Progenitor cell of endocrine pancreas (in vitro differentiated cells): ENCODE measurements around the gene RRP7A. TPM values are rescaled to one million over a fixed set of nuclear protein-coding genes. Genes with fewer than 3 reads are reported as not detected.
"Not testable (repeated sequence)": the region's sequence is repeated elsewhere in the genome, so short reads cannot be mapped to it uniquely, and the experiment has no call there.

ENCODE experiments used
- DNase-seq: peaks from one replicate; pipeline ENCODE4 v3.0.0; 2021; ENCODE audit warnings: low spot score; ENCODE audit not compliant: unreplicated experiment
- H3K27ac Mint-ChIP-seq: 2 replicates; pipeline ENCODE4 v1.8.0; 2021; ENCODE audit warnings: mild to moderate bottlenecking, moderate library complexity, mixed read lengths
- H3K27me3 Mint-ChIP-seq: 2 replicates; pipeline ENCODE4 v1.8.0; 2021; ENCODE audit warnings: mixed read lengths
- H3K36me3 Mint-ChIP-seq: 2 replicates; pipeline ENCODE4 v1.8.0; 2022; ENCODE audit warnings: mixed read lengths; ENCODE audit not compliant: insufficient read depth
- H3K4me1 Mint-ChIP-seq: 2 replicates; pipeline ENCODE4 v1.8.0; 2021; ENCODE audit warnings: low read depth, mixed read lengths
- H3K4me3 Mint-ChIP-seq: 2 replicates; pipeline ENCODE4 v1.8.0; 2021; ENCODE audit warnings: low read depth, mild to moderate bottlenecking, moderate library complexity, mixed read lengths
- H3K9me3 Mint-ChIP-seq: 2 replicates; pipeline ENCODE4 v1.8.0; 2021; ENCODE audit warnings: low read depth, mixed read lengths
- total RNA-seq: library from RNA; stranded (reverse); gene quantifications from 2 replicates; pipeline ENCODE4 v1.2.1, GENCODE V29; 2021
- TF ChIP-seq, protein P1 (sequence below): fragments of 200-600 bp; sonication (generic); IDR thresholded peaks from one replicate; pipeline ENCODE4 v1.5.0; 2021; ENCODE audit warnings: antibody characterized with exemption, mild to moderate bottlenecking; ENCODE audit not compliant: unreplicated experiment

The RRP7A gene
- total RNA-seq, 1 donor from 2014 or later: 59.1 TPM

DNA sequence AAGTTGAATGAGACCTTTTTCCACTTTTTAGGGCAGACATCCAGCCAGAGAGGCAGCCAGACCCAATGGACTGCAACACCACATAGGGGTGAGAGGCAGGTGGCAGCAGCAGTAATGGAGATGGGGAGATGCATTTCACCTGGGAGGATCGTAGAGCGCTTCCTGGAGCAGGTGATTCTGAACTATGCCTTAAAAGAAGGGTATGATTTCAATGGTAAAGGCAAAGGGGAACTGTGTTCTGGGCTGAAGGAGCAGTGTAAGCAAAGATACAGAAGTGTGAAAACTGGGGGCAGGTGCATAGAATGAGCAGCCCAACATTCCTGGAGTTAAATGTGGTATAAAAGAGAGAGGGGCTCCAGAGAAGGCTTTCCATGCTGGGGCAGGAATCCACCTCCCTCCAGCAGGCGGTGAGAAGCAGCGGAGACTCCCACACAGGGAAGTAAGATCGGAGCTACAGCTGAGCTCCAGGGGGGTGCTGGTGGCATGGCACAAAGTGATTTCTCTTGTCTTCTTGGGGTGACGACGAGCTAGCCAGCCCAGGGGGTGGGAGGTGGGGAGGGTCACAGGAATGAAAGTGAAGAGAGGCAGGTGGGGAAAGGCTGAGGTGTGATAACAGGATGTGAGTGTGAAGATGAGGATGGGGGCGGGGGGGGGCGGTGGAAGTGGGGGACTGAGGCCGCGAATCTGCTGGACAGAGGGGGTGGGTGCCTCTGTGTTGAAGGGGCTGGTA, 29.9 kb upstream of the RRP7A start:
- TF ChIP-seq, protein P1, sequence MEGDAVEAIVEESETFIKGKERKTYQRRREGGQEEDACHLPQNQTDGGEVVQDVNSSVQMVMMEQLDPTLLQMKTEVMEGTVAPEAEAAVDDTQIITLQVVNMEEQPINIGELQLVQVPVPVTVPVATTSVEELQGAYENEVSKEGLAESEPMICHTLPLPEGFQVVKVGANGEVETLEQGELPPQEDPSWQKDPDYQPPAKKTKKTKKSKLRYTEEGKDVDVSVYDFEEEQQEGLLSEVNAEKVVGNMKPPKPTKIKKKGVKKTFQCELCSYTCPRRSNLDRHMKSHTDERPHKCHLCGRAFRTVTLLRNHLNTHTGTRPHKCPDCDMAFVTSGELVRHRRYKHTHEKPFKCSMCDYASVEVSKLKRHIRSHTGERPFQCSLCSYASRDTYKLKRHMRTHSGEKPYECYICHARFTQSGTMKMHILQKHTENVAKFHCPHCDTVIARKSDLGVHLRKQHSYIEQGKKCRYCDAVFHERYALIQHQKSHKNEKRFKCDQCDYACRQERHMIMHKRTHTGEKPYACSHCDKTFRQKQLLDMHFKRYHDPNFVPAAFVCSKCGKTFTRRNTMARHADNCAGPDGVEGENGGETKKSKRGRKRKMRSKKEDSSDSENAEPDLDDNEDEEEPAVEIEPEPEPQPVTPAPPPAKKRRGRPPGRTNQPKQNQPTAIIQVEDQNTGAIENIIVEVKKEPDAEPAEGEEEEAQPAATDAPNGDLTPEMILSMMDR: no peak
- Mint-ChIP-seq H3K9me3 (peaks cover 10% of the 10 kb centered on the region), H3K36me3 (no peaks in the 10 kb centered on the region), H3K27me3 (peaks cover 47% of the 10 kb centered on the region), H3K4me1 (peaks cover 8% of the 10 kb centered on the region), H3K27ac (no peak overlapping the region), H3K4me3 (no peak overlapping the region)
- no peak for DNase-seq

DNA sequence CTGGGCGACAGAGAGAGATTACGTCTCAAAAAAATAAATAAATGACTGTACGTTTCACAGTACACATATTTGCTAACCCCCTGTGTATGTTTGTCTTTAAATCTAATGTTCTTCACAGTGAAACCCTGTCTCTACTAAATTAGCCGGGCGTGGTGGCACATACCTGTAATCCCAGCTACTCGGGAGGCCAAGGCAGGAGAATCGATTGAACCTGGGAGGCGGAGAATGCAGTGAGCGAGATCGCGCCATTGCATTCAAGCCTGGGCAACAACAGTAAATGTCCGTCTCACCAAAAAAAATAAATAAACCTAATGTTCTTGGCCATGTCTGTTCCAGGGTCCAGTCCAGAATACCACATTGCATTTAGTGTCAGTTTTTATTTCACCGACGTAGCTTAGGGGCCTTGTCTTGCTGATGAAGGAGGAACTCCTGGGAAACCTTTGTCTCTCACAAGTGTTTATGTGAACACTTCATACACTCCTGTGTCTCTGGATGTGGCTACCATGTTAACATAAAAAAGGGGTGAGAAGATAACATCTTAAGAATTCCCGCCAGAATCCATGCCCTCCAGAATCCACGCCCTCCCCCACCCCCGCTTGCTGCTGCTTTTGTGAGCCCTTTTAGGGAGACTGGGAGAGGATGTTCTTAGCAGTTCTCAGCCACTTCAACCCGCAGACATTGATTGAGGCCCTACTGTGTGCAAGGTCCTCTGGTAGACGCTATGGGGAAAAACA, 29.2 kb upstream of the RRP7A start:
- no peak overlapping the region for H3K27ac Mint-ChIP-seq

DNA sequence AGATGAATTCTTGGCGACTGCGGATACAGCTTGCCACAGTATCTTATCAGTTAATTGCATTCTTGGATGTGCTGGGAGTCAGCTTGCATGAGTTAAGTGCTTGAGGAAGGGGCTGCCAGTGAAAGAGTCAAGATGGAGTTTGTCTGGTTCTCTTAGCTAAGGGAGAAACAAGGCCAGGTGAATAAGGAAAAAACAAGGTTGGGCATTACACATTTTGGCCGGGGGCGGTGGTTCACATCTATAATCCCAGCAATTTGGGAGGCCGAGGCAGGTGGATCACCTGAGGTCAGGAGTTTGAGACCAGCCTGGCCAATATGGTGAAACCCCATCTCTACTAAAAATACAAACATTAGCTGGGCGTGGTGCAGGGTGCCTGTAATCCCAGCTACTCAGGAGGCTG, 28.5 kb upstream of the RRP7A start:
- Mint-ChIP-seq H3K27me3 (peaks cover 41% of the 10 kb centered on the region), H3K9me3 (peaks cover 10% of the 10 kb centered on the region)
- H3K27ac Mint-ChIP-seq, H3K4me1 Mint-ChIP-seq, H3K36me3 Mint-ChIP-seq, DNase-seq, H3K4me3 Mint-ChIP-seq: not testable (repeated sequence)

More for the DNA sequence above, 29.2 kb upstream of the RRP7A start:
- no peak overlapping the region for H3K4me3 Mint-ChIP-seq
- peaks cover 42% of the 10 kb centered on the region for H3K27me3 Mint-ChIP-seq
- TF ChIP-seq, protein P1: no peak
- peaks cover 8% of the 10 kb centered on the region for H3K4me1 Mint-ChIP-seq
- peaks cover 10% of the 10 kb centered on the region for H3K9me3 Mint-ChIP-seq
- H3K36me3 Mint-ChIP-seq: no peaks in the 10 kb centered on the region
- DNase-seq: no peak

DNA sequence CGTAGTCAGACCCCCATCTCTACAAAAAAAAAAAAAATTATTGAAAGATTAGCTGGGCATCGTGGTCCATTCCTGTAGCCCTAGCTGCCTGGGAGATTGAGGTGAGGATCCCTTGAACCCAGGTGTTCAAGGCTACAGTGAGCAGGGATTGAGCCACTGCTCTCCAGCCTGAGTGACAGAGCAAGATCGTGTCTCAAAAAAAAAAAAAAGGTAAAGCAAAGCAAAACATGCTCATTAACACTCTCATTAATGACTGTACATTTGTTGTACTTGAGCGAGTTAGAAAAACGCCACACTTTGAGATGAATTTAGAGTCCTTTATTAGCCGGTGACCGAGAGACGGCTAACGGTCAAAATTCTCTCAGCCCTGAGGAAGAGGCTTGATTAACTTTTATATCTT, 28.0 kb upstream of the RRP7A start:
- Mint-ChIP-seq H3K4me3 (no peak overlapping the region), H3K4me1 (peaks cover 8% of the 10 kb centered on the region), H3K27ac (no peak overlapping the region), H3K27me3 (peaks cover 38% of the 10 kb centered on the region), H3K36me3 (no peaks in the 10 kb centered on the region), H3K9me3 (peaks cover 10% of the 10 kb centered on the region)
- TF ChIP-seq, protein P1: no peak
- DNase-seq: no peak

DNA sequence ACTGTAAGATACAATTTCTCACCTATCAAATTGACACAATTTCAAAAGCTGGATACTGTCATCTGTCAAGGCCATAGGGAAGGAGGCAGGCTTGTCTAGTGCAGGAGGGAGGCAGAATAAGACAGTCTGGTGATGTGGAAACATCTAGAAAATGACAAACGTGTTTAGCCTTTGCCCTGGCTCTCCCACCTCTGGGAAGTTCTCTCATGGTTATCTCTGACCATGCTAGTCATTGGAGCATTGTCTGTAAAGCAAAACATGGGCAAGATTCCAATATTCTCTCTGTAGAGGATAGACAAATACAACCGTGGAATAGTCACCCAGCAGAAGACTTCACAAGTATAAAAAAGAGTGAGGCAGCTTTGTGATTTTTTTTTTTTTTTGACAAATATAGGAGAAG, 25.1 kb upstream of the RRP7A start:
- Mint-ChIP-seq H3K36me3 (no peaks in the 10 kb centered on the region), H3K9me3 (no peaks in the 10 kb centered on the region), H3K4me3 (no peak overlapping the region), H3K27ac (no peak overlapping the region), H3K27me3 (peaks cover 23% of the 10 kb centered on the region), H3K4me1 (peaks cover 8% of the 10 kb centered on the region)
- no peak for DNase-seq
- TF ChIP-seq, protein P1: no peak

DNA sequence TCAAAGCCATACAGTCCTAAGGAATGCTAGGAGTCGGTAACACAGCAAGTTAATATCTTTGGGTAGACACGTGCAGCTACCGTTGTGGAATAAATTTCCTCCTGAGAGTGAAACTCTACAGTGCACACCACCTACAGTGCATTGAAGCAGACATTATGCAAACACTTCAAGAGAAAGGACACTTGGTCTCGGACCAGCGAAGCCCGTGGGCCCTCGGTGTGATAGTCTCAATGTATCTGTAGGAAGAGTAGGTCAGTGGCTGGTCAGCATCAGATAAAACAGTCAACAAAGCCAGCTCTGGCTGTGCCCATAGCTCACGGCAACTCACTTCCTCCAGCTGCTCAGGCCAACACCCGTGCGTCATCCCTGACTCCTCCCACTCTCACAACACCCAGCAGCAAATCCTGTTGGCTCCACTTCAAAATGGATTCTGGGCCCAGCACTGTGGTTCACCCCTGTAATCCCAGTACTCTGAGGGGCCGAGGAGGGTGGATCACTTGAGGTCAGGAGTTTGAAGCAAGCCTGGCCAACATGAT, 19.7 kb upstream of the RRP7A start:
- DNase-seq, H3K9me3 Mint-ChIP-seq, H3K4me1 Mint-ChIP-seq, H3K27me3 Mint-ChIP-seq, H3K27ac Mint-ChIP-seq, H3K4me3 Mint-ChIP-seq, H3K36me3 Mint-ChIP-seq: not testable (repeated sequence)

DNA sequence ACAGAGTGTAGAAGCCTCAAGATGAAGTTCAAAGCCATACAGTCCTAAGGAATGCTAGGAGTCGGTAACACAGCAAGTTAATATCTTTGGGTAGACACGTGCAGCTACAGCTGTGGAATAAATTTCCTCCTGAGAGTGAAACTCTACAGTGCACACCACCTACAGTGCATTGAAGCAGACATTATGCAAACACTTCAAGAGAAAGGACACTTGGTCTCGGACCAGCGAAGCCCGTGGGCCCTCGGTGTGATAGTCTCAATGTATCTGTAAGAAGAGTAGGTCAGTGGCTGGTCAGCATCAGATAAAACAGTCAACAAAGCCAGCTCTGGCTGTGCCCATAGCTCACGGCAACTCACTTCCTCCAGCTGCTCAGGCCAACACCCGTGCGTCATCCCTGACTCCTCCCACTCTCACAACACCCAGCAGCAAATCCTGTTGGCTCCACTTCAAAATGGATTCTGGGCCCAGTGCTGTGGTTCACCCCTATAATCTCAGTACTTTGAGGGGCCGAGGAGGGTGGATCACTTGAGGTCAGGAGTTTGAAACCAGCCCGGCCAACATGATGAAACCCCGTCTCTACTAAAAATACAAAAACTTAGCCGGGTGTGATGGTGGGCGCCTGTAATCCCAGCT, 17.7 kb upstream of the RRP7A start:
- H3K4me3 Mint-ChIP-seq, H3K36me3 Mint-ChIP-seq, H3K27me3 Mint-ChIP-seq, H3K4me1 Mint-ChIP-seq, H3K27ac Mint-ChIP-seq, H3K9me3 Mint-ChIP-seq, DNase-seq: not testable (repeated sequence)

DNA sequence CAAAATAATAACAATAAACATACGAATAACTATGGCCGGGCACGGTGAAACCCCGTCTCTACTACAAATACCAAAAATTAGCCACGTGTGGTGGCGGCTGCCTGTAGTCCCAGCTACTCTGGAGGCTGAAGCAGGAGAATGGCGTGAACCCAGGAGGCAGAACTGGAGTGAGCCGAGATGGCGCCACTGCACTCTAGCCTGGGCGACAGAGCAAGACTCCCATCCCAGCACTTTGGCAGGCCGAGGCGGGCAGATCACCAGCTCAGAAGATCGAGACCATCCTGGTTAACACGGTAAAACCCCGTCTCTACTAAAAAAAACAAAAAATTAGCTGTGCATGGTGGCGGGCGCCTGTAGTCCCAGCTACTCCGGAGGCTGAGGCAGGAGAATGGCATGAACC, 17.0 kb upstream of the RRP7A start:
- H3K36me3 Mint-ChIP-seq, H3K27me3 Mint-ChIP-seq, H3K9me3 Mint-ChIP-seq, H3K4me3 Mint-ChIP-seq, H3K4me1 Mint-ChIP-seq, DNase-seq, H3K27ac Mint-ChIP-seq: not testable (repeated sequence)
